Epithelial cell of proximal tubule (primary cell): Measurements from ENCODE around the gene TRIP11. TPM values are rescaled to one million over a fixed set of nuclear protein-coding genes. Genes with fewer than 3 reads are reported as not detected.

Experiments used
- DNase-seq: peaks from one replicate; pipeline ENCODE4 v3.0.0-alpha.2; 2011; ENCODE audit warnings: low read depth
- H3K4me3 ChIP-seq: 2 replicates; pipeline ENCODE4 v1.5.1; 2011; ENCODE audit warnings: low read depth, mild to moderate bottlenecking, low read length
- total RNA-seq: library from RNA; depleted of rRNA; stranded (reverse); fragments of >200 nt; gene quantifications from 2 replicates; pipeline ENCODE4 v1.2.3, GENCODE V29; 2015
- TF ChIP-seq, protein P1 (sequence below): conservative IDR thresholded peaks from 2 replicates; pipeline ENCODE4 v1.5.1; 2012; ENCODE audit warnings: low read depth, mild to moderate bottlenecking, low read length

Gene TRIP11
- total RNA-seq, 1 donor from 2014 or later: 12.0 TPM

DNA sequence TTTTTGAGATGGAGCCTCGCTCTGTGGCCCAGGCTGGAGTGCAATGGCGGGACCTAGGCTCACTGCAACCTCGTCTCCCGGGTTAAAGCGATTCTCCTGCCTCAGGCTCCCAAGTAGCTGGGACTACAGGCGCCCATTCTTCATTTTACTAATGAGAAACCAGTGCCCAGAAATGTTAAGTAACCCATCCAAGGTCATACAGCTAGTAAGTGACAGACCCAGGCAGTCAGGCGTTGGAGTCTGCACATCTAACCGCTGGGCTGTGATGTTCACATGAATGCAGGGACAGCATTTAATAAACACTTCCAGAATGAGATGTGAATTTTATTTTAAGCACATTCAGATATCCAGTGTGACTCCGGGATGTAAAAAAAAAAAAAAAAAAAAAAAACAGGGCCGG is 1.3 kb upstream of the TRIP11 start:
- TF ChIP-seq, protein P1, sequence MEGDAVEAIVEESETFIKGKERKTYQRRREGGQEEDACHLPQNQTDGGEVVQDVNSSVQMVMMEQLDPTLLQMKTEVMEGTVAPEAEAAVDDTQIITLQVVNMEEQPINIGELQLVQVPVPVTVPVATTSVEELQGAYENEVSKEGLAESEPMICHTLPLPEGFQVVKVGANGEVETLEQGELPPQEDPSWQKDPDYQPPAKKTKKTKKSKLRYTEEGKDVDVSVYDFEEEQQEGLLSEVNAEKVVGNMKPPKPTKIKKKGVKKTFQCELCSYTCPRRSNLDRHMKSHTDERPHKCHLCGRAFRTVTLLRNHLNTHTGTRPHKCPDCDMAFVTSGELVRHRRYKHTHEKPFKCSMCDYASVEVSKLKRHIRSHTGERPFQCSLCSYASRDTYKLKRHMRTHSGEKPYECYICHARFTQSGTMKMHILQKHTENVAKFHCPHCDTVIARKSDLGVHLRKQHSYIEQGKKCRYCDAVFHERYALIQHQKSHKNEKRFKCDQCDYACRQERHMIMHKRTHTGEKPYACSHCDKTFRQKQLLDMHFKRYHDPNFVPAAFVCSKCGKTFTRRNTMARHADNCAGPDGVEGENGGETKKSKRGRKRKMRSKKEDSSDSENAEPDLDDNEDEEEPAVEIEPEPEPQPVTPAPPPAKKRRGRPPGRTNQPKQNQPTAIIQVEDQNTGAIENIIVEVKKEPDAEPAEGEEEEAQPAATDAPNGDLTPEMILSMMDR: no peak
- peak overlapping the region; percentile 81 for H3K4me3 ChIP-seq
- no peak for DNase-seq

DNA sequence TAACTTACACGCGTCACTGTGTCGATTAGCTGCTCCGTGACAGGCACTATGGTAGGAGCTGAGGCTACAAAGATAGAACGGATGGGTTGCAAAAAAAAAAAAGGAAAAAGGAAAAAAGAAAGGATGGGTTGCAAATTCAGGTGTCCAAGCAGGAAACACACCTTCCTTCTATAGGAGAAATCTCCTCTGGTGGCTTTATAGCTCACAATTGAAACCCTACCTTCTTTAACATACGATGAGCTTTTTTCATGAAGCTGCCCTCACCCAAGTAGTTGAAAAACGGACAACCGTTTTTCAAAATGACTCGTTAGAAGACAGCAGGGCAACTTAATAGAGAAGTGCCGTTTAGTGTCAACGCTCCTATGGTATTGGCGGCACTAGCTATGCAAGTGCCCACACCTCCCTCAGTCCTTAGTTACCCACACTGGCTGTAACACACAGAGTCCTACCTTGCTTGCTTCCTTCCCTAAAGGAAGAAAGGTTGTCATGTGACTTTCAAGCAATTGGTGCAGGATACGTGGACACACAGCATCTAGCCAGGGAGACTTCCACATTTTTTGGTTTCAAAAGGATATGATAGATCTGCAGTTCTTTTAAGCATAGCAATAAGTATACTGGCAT is 682 bp upstream of the TRIP11 start:
- DNase-seq: no peak
- TF ChIP-seq, protein P1: no peak
- peak overlapping the region; percentile 81 for H3K4me3 ChIP-seq

DNA sequence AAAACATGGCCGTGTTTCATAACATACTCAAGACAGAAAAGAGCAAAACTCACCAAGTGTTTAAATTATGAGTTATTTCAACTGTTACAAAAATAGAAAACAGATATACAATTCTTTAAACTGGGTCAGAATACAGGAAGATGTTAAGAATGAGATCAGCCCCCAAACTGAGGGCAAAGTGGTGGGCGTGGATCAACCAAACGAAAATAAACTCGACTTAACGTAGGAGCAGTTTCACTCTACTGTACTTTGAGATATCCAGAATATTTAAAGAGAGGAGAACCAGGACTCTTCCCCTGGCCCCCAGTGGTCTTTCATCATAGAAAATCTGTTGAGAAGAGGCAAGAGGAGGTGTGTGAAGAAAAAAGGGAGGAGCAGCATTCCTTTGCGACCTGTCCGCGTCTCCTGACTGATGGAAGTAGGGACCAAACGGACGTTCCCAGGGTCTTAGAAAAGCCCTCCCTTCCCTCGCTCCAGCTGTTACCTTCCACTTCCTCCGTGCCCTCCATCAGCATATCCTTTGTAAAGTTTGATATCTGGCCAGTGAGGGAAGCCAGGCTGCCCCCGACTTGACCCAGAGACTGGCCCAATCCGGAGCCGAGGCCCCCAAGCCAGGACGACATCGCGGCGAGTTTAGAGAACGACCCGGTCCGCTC is 668 bp downstream of the TRIP11 start:
- TF ChIP-seq, protein P1: no peak
- peak overlapping the region; percentile 81 for H3K4me3 ChIP-seq
- no peak for DNase-seq

DNA sequence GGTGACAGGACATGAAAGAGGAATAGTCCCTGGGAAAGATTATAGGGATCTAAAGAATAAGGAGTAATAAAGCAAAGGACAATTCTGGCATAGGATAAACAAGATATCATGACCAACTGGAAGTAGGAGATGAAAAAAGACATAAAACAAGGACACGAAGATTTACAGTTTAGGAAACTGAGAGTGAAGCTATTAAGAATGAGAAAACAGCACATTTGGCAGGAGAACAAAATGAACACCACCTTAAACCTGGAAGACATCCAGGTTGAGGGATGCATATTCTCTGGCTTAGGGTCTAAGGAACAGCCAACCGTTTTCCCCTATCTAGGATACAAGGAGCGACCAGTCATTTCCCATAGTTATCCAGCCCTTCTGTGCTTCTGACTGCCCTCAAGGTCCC is 1.9 kb downstream of the TRIP11 start:
- TF ChIP-seq, protein P1: no peak
- DNase-seq: no peak
- H3K4me3 ChIP-seq: peak overlapping the region; percentile 81

DNA sequence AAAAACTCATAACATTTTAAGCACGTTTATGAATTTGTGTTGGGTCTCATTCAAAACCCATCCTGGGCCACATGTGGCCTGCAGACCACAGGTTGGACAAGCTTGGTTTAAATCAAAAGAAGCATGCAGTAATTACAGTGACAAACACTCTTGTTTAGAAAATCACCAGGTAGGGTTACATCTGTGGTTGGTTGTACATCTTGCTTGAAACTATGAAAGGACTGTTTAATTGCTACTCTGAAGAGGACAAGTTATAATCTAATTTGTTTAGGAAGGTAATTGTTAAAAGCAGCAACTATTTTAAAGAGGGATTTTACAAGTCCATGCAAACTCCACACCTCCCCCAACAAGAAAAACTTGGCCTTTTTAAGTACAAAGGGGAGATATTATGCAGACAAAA is 4.0 kb downstream of the TRIP11 start:
- no peak overlapping the region for H3K4me3 ChIP-seq
- TF ChIP-seq, protein P1: no peak
- no peak for DNase-seq

DNA sequence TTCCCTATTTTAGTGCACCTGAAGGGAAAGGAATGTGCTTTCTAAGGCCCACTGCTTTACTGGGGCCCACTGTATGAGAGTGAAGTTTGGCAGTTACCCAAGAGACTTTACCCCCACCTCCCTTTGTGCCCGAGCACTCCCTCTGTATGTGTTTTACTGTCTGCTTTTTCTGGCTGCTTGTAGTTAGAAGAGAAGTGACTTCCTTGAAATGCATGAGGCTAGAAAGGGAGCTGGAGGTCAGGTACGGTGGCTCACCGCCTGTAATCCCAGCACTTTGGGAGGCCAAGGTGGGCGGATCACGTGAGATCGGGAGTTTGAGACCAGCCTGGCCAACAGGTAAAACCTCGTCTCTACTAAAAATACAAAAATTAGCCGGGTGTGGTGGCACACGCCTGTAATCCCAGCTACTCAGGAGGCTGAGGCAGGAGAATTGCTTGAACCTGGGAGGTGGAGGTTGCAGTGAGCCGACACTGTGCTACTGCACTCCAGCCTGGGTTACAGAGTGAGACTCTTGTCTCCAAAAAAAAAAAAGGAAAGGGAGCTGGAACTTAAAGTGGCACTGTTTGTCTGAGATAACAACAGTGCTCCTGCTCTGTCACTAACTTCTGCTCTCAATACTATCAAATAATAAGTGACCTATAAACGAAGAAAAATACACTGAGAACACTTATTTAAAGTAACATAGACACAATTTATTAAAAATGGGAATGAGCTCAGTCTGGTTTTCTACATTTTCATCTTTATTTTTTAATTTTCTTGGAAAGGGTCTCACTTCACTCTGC is 5.8 kb downstream of the TRIP11 start:
- H3K4me3 ChIP-seq: no peak overlapping the region
- no peak for DNase-seq
- TF ChIP-seq, protein P1: no peak

DNA sequence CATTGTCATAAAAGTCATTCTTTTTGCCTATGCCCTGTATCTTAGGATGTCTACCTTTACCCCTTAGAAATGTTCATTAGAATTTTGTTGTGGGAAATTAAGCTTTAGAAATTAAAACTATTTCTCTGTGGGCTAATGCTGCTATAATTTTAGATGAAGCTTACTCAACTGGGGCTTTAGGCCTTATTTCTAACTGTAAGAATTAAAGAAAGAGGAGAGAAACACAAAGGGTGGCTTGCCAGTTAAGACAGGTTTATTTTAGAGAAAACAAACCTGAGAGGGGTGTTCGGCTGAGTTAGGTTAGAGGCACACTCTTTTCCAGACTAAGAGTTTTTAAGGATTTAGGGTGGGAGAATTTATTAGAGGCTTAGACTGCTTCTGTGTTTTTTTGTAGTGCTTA is 6.4 kb downstream of the TRIP11 start:
- no peak for DNase-seq
- H3K4me3 ChIP-seq: no peak overlapping the region
- TF ChIP-seq, protein P1: no peak
